ENCODE measurements around the gene PPP4R4.

DNA sequence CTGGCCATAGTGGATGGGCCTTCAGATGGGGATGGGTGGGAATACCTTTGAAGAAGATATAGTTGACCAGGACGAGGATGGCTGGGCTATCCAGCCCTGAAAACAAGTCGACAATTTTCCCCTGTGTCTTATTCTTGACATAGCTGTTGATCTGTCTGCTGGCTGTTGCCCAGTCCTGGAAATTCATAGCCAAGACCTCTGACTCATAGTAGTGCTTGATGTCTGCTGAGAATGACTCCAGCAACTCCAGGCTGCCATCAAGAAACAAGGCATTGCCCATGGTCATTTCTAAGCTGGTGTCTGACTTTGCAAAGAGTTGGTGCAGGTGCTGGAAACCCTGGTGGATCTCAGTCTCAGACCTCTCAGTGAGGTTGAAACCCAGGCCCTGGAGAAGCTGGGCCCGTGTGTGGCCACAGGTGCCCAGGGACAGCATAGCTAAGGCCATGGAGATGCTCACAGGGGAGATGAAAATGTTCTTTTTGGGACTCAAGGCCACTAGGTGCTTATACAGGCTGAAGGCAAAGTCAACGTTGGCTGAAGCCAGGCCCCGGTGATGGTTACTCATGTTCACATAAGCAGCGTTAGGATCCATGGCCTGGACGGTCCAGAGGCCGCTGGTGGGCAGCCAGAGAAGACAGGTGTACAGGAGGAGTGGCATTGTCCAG, 140.0 kb downstream of the PPP4R4 start:
- no peak for TF ChIP-seq POLR2A (IDR thresholded peaks at IDR 0.05)
- TF ChIP-seq, protein P1, sequence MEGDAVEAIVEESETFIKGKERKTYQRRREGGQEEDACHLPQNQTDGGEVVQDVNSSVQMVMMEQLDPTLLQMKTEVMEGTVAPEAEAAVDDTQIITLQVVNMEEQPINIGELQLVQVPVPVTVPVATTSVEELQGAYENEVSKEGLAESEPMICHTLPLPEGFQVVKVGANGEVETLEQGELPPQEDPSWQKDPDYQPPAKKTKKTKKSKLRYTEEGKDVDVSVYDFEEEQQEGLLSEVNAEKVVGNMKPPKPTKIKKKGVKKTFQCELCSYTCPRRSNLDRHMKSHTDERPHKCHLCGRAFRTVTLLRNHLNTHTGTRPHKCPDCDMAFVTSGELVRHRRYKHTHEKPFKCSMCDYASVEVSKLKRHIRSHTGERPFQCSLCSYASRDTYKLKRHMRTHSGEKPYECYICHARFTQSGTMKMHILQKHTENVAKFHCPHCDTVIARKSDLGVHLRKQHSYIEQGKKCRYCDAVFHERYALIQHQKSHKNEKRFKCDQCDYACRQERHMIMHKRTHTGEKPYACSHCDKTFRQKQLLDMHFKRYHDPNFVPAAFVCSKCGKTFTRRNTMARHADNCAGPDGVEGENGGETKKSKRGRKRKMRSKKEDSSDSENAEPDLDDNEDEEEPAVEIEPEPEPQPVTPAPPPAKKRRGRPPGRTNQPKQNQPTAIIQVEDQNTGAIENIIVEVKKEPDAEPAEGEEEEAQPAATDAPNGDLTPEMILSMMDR (IDR thresholded peaks at IDR 0.05), result no peak

All from lower leg skin (tissue), 3 donors.